Measurements from ENCODE around the gene GRIK3.

Gene GRIK3

GRCh38 chr1:36839485-36839884 is 194.8 kb downstream of the GRIK3 start:
- in situ Hi-C loops (cut with HindIII; ENCODE audit: low sequenced_read_pairs): no loop called here

- in situ Hi-C loops (cut with HindIII; ENCODE audit: low sequenced_read_pairs): no loop called here
These were observed 195.4 kb downstream of the GRIK3 start for GRCh38 chr1:36838888-36839287.

GRCh38 chr1:36836916-36837315 is 197.4 kb downstream of the GRIK3 start:
- in situ Hi-C loops (cut with HindIII; ENCODE audit: low sequenced_read_pairs): no loop called here

- in situ Hi-C loops (cut with HindIII; ENCODE audit: low sequenced_read_pairs): no loop called here
These were observed 198.0 kb downstream of the GRIK3 start for GRCh38 chr1:36836196-36836883.

GRCh38 chr1:36835696-36836095 is 198.6 kb downstream of the GRIK3 start:
- in situ Hi-C loops (cut with HindIII; ENCODE audit: low sequenced_read_pairs): no loop called here

GRCh38 chr1:36835017-36835695 is 199.2 kb downstream of the GRIK3 start:
- in situ Hi-C loops (cut with HindIII; ENCODE audit: low sequenced_read_pairs): no loop called here

GRCh38 chr1:36834586-36834985 is 199.7 kb downstream of the GRIK3 start:
- in situ Hi-C loops (cut with HindIII; ENCODE audit: low sequenced_read_pairs): no loop called here

GRCh38 chr1:36831186-36831810 is 203.0 kb downstream of the GRIK3 start:
- in situ Hi-C loops (cut with HindIII; ENCODE audit: low sequenced_read_pairs): no loop called here

GRCh38 chr1:36829961-36830360 is 204.4 kb downstream of the GRIK3 start:
- in situ Hi-C loops (cut with HindIII; ENCODE audit: low sequenced_read_pairs): no loop called here

- in situ Hi-C loops (cut with HindIII; ENCODE audit: low sequenced_read_pairs): no loop called here
These were observed 205.2 kb downstream of the GRIK3 start for GRCh38 chr1:36829066-36829465.

- in situ Hi-C loops (cut with HindIII; ENCODE audit: low sequenced_read_pairs): no loop called here
These were observed 209.1 kb downstream of the GRIK3 start for GRCh38 chr1:36825226-36825625.

GRCh38 chr1:36824390-36824861 is 209.9 kb downstream of the GRIK3 start:
- in situ Hi-C loops (cut with HindIII; ENCODE audit: low sequenced_read_pairs): no loop called here

GRCh38 chr1:36822648-36823047 is 211.7 kb downstream of the GRIK3 start:
- in situ Hi-C loops (cut with HindIII; ENCODE audit: low sequenced_read_pairs): no loop called here

- in situ Hi-C loops (cut with HindIII; ENCODE audit: low sequenced_read_pairs): no loop called here
These were observed 212.9 kb downstream of the GRIK3 start for GRCh38 chr1:36821386-36821785.

- in situ Hi-C loops (cut with HindIII; ENCODE audit: low sequenced_read_pairs): no loop called here
These were observed 215.5 kb downstream of the GRIK3 start for GRCh38 chr1:36818771-36819170.

GRCh38 chr1:36816348-36816747 is 218.0 kb downstream of the GRIK3 start:
- in situ Hi-C loops (cut with HindIII; ENCODE audit: low sequenced_read_pairs): no loop called here

- in situ Hi-C loops (cut with HindIII; ENCODE audit: low sequenced_read_pairs): no loop called here
These were observed 219.5 kb downstream of the GRIK3 start for GRCh38 chr1:36814774-36815173.

- in situ Hi-C loops (cut with HindIII; ENCODE audit: low sequenced_read_pairs): no loop called here
These were observed 220.2 kb downstream of the GRIK3 start for GRCh38 chr1:36814083-36814482.

GRCh38 chr1:36807262-36807661 is 227.1 kb downstream of the GRIK3 start:
- in situ Hi-C loops (cut with HindIII; ENCODE audit: low sequenced_read_pairs): no loop called here

- in situ Hi-C loops (cut with HindIII; ENCODE audit: low sequenced_read_pairs): no loop called here
These were observed 228.2 kb downstream of the GRIK3 start for GRCh38 chr1:36805979-36806640.

- in situ Hi-C loops (cut with HindIII; ENCODE audit: low sequenced_read_pairs): no loop called here
These were observed 229.5 kb downstream of the GRIK3 start for GRCh38 chr1:36804669-36805314.
